Body of pancreas (tissue), 4 donors: Measurements from ENCODE around the gene RINT1.

Source experiments
- POLR2A ChIP-seq, 3 donors: fragments of 450-650 bp; IDR thresholded peaks; one replicate each; pipeline ENCODE4 v1.6.1; 2016; ENCODE audit warnings: antibody characterized with exemption in 3 of 3, mild to moderate bottlenecking in 2 of 3
- TF ChIP-seq, protein P1 (sequence below), 7 experiments: fragments of 450-650 bp in 4 of 7; fragments of 200-600 bp in 3 of 7; sonication (generic) in 3 of 7; IDR thresholded peaks; one replicate each; pipeline ENCODE4 v1.5.1; 2016 to 2019; ENCODE audit warnings: antibody characterized with exemption in 7 of 7

DNA sequence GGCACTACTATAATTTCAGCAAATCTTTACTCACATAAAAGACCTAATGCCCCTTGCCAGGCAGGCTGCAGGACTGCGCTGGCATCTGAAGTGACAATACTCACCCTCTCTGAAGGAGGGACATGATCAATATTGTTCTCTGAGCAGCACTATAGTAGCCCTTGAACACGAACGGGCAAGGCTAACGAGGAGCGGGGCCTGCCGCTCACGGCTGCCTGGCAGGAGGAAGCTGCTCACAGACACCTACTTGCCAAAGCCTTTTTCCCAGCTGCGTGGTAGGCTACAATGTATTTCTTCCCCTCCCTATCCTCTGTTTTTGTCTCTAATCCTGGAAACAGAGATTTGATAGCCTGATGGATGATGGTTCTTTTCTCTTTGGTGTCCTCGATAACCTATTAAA lies 29.8 kb upstream of the RINT1 start:
- TF ChIP-seq, protein P1, sequence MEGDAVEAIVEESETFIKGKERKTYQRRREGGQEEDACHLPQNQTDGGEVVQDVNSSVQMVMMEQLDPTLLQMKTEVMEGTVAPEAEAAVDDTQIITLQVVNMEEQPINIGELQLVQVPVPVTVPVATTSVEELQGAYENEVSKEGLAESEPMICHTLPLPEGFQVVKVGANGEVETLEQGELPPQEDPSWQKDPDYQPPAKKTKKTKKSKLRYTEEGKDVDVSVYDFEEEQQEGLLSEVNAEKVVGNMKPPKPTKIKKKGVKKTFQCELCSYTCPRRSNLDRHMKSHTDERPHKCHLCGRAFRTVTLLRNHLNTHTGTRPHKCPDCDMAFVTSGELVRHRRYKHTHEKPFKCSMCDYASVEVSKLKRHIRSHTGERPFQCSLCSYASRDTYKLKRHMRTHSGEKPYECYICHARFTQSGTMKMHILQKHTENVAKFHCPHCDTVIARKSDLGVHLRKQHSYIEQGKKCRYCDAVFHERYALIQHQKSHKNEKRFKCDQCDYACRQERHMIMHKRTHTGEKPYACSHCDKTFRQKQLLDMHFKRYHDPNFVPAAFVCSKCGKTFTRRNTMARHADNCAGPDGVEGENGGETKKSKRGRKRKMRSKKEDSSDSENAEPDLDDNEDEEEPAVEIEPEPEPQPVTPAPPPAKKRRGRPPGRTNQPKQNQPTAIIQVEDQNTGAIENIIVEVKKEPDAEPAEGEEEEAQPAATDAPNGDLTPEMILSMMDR (IDR thresholded peaks at IDR 0.05): no peak
- TF ChIP-seq POLR2A (IDR thresholded peaks at IDR 0.05): no peak
